K562 (cell line): ENCODE data around the gene LIPN. TPM values are rescaled to one million over a fixed set of nuclear protein-coding genes. Genes with fewer than 3 reads are reported as not detected.

Experiments
- ATAC-seq: fragments of 200-7000 bp; cut with Tn5 transposase; 3 replicates; pipeline ENCODE4 v1.9.1; 2020; ENCODE audit warnings: moderate library complexity
- BruUV-seq: library from RNA; stranded (reverse); fragments of 400-500 nt; replicated peaks from 2 replicates; lab custom pipeline; 2021; lab: Mats Ljungman, UMichigan
- CTCF ChIA-PET: fragments of 300-600 bp; formaldehyde crosslinking; extraction: SDS; loops from one replicate; lab custom pipeline; 2021; ENCODE audit warnings: low intra/inter-chr PET ratio; lab: Yijun Ruan, JAX
- POLR2A ChIA-PET: fragments of 300-600, 350-650 bp; sonication (Branson Sonifier 250); formaldehyde crosslinking; extraction: SDS; loops from one replicate; lab custom pipeline; 2021; ENCODE audit warnings: antibody characterized with exemption, inconsistent platforms; lab: Yijun Ruan, JAX
- DNase-seq, 4 experiments: peaks; one replicate each; pipeline versions ENCODE4 v3.0.0 to v3.0.0-alpha.2; 2011 to 2018; ENCODE audit warnings: low spot score in 3 of 4, mixed read lengths in 3 of 4; ENCODE audit errors: extremely low read depth in 1 of 4
- FAIRE-seq: peaks from 2 replicates; lab custom pipeline; 2011; peaks lifted over from hg19 to GRCh38; lab: Jason Lieb, UNC
- H2AFZ ChIP-seq: 2 replicates; pipeline ENCODE4 v1.6.0; 2011; ENCODE audit warnings: low read depth, low read length, control low read depth, inconsistent platforms
- H3K27ac ChIP-seq: fragments of 200-600 bp; 3 replicates; pipeline ENCODE4 v1.8.0; 2011; ENCODE audit warnings: low read depth, mild to moderate bottlenecking, control low read depth, inconsistent platforms, low read length, moderate library complexity, mixed read lengths; ENCODE audit errors: extremely low read depth
- H3K27me3 ChIP-seq, 2 experiments: fragments of 300-600 bp in 1 of 2; 2 replicates in 1 of 2; 3 replicates in 1 of 2; pipeline versions ENCODE4 v1.6.0 to v1.8.0; 2011; ENCODE audit warnings: inconsistent platforms in 2 of 2, low read length in 2 of 2, mild to moderate bottlenecking in 1 of 2, mixed read lengths in 1 of 2, moderate library complexity in 1 of 2; ENCODE audit not compliant: control insufficient read depth in 2 of 2, insufficient read depth in 2 of 2
- H3K36me3 ChIP-seq: fragments of 300-600 bp; 3 replicates; pipeline ENCODE4 v1.8.0; 2011; ENCODE audit warnings: mild to moderate bottlenecking, low read length, inconsistent platforms; ENCODE audit not compliant: control insufficient read depth, insufficient read depth
- H3K4me1 ChIP-seq, 2 experiments: fragments of 200-600 bp in 1 of 2; replicated peaks in 1 of 2; 2 replicates in 1 of 2; 3 replicates in 1 of 2; pipeline versions ENCODE4 v1.5.1 to v1.8.0; 2011; ENCODE audit warnings: inconsistent platforms in 2 of 2, low read length in 2 of 2, mild to moderate bottlenecking in 1 of 2, mixed read lengths in 1 of 2, moderate library complexity in 1 of 2; ENCODE audit not compliant: control insufficient read depth in 2 of 2, insufficient read depth in 2 of 2
- H3K4me2 ChIP-seq: 2 replicates; pipeline ENCODE4 v1.6.1; 2011; ENCODE audit warnings: low read length, control low read depth, inconsistent platforms, mixed read lengths; ENCODE audit not compliant: insufficient read depth
- H3K4me3 ChIP-seq: fragments of 200-600 bp; sonication (generic), shearing (Covaris generic); 2 replicates; pipeline ENCODE4 v1.5.1; 2016; ENCODE audit warnings: control low read depth, inconsistent platforms
- H3K79me2 ChIP-seq: fragments of 200-600 bp; 3 replicates; pipeline ENCODE4 v1.8.0; 2011; ENCODE audit warnings: low read length, inconsistent platforms; ENCODE audit not compliant: control insufficient read depth, insufficient read depth
- H3K9ac ChIP-seq, 2 experiments: 2 replicates each; pipeline versions ENCODE4 v1.6.0 to v1.6.1; 2011; ENCODE audit warnings: low read depth in 2 of 2, low read length in 2 of 2, control low read depth in 1 of 2, inconsistent platforms in 1 of 2, mild to moderate bottlenecking in 1 of 2, mixed read lengths in 1 of 2; ENCODE audit not compliant: insufficient read depth in 1 of 2
- H3K9me1 ChIP-seq: one replicate; pipeline ENCODE4 v1.6.0; 2011; ENCODE audit warnings: inconsistent platforms, mild to moderate bottlenecking, low read length, moderate library complexity; ENCODE audit not compliant: control insufficient read depth, insufficient read depth
- H3K9me3 ChIP-seq: replicated peaks from 2 replicates; pipeline ENCODE4 v1.5.1; 2011; ENCODE audit warnings: low read depth, low read length, inconsistent platforms; ENCODE audit not compliant: control insufficient read depth, insufficient read depth
- H4K20me1 ChIP-seq: replicated peaks from 2 replicates; pipeline ENCODE4 v1.6.1; 2011; ENCODE audit warnings: low read length, inconsistent platforms, mixed read lengths; ENCODE audit not compliant: control insufficient read depth, insufficient read depth
- ARHGAP35 ChIP-seq: fragments of 450-650 bp; IDR thresholded peaks from 2 replicates; pipeline ENCODE4 v1.6.1; 2018; ENCODE audit not compliant: partially characterized antibody
- BCLAF1 ChIP-seq, 2 experiments: fragments of 450-650 bp in 1 of 2; IDR thresholded peaks; 2 replicates each; pipeline ENCODE4 v1.6.1; 2011 to 2017; ENCODE audit warnings: low read depth in 2 of 2, antibody characterized with exemption in 1 of 2, borderline replicate concordance in 1 of 2, low read length in 1 of 2, mild to moderate bottlenecking in 1 of 2, mixed read lengths in 1 of 2; ENCODE audit not compliant: control insufficient read depth in 1 of 2
- CREB3 ChIP-seq: fragments of 450-650 bp; conservative IDR thresholded peaks from 2 replicates; pipeline ENCODE4 v1.6.1; 2016; ENCODE audit warnings: missing genetic modification characterization, low read depth, mild to moderate bottlenecking, missing compliant biosample characterization, moderate library complexity
- ELF1 ChIP-seq: fragments of 200-800 bp; sonication (Bioruptor generic); IDR thresholded peaks from 2 replicates; pipeline ENCODE4 v1.6.1; 2016; ENCODE audit warnings: missing genetic modification characterization, missing compliant biosample characterization
- EZH2 ChIP-seq: IDR thresholded peaks from 2 replicates; pipeline ENCODE4 v1.6.1; 2012; ENCODE audit warnings: low read depth, mild to moderate bottlenecking, inconsistent platforms, low read length, borderline replicate concordance
- HNRNPH1 ChIP-seq: fragments of 200-400 bp; formaldehyde crosslinking; optimal IDR thresholded peaks from 2 replicates; pipeline ENCODE3; 2017; ENCODE audit warnings: low read depth, mild to moderate bottlenecking, low read length, moderate library complexity
- PATZ1 ChIP-seq: fragments of 250-450 bp; sonication (Bioruptor Pico); IDR thresholded peaks from 2 replicates; pipeline ENCODE4 v1.5.0; 2020; ENCODE audit warnings: mild to moderate bottlenecking, borderline replicate concordance
- PHF21A ChIP-seq: fragments of 450-650 bp; IDR thresholded peaks from 2 replicates; pipeline ENCODE4 v1.6.1; 2017; ENCODE audit warnings: low read depth, borderline replicate concordance
- SMAD1 ChIP-seq: fragments of 150-350 bp; IDR thresholded peaks from 2 replicates; pipeline ENCODE4 v1.6.1; 2014; ENCODE audit warnings: low read length, low read depth; ENCODE audit not compliant: partially characterized antibody
- ZFP91 ChIP-seq: sonication (generic); formaldehyde crosslinking; IDR thresholded peaks from 2 replicates; pipeline ENCODE4 v1.8.0; 2022; ENCODE audit warnings: mild to moderate bottlenecking, missing genetic modification reagents
- ZNF232 ChIP-seq: sonication (generic); formaldehyde crosslinking; IDR thresholded peaks from 2 replicates; pipeline ENCODE4 v1.8.0; 2022; ENCODE audit warnings: mild to moderate bottlenecking, missing genetic modification reagents
- ZNF282 ChIP-seq: sonication (generic); formaldehyde crosslinking; IDR thresholded peaks from 2 replicates; pipeline ENCODE4 v1.8.1; 2023; ENCODE audit warnings: missing genetic modification reagents
- ZNF764 ChIP-seq: fragments of 250-450 bp; sonication (Bioruptor Pico); IDR thresholded peaks from 2 replicates; pipeline ENCODE4 v1.4.0; 2020; ENCODE audit warnings: low read depth, mild to moderate bottlenecking, moderate library complexity
- WGBS: fragments of 100-300 bp; shearing (Covaris generic); methylation state at CpG from one replicate; pipeline ENCODE4 v1.1.6; 2016; ENCODE audit warnings: low coverage, mixed read lengths; ENCODE audit not compliant: insufficient coverage; ENCODE audit errors: missing lambda C conversion rate; 5-methylcytosine and 5-hydroxymethylcytosine counted together
- in situ Hi-C: fragments of 300-500 bp; cut with MboI; formaldehyde crosslinking; loops from 4 replicates; pipeline ENCODE4 v1.15.0; 2018; ENCODE audit warnings: inconsistent platforms, mixed read lengths
- intact Hi-C: fragments of 100-400 bp; cut with micrococcal nuclease; formaldehyde crosslinking; loops from 2 replicates; pipeline ENCODE4 v1.14.2; 2022
- polyA plus RNA-seq, 8 experiments: library from polyadenylated mRNA; depleted of rRNA in 4 of 8; stranded (reverse) in 5 of 8; unstranded in 3 of 8; fragments of >200 nt; fragmentation: Nextera tagmentation in 2 of 8; fragmentation: Illumina TruSeq in 1 of 8; extraction: Ambion mirVana in 2 of 8; extraction: Trizol in 1 of 8; gene quantifications; 2 replicates each; pipeline versions ENCODE4 v1.2.1 to v1.2.3, GENCODE V29; 2011 to 2014; ENCODE audit warnings: inconsistent platforms in 1 of 8, missing spikeins in 1 of 8
- total RNA-seq, 7 experiments: library from RNA; depleted of rRNA in 6 of 7; stranded (reverse); fragments of >200 nt in 6 of 7; fragmentation: Illumina TruSeq in 2 of 7; extraction: Trizol in 2 of 7; gene quantifications; 2 replicates each; pipeline versions ENCODE4 v1.2.1 to v1.2.3, GENCODE V29; 2011 to 2021; ENCODE audit warnings: low replicate concordance in 1 of 7
- TF ChIP-seq, protein P1 (sequence below): sonication (generic); formaldehyde crosslinking; IDR thresholded peaks from 2 replicates; pipeline ENCODE4 v1.5.0; 2020; ENCODE audit warnings: missing genetic modification reagents

Gene LIPN
- total and polyA plus RNA-seq, 9 of the 15 experiments (the other 6 are each of a cell fraction or from before 2014, with no cell fraction given) = not detected

- Histone ChIP-seq H3K36me3 (no peaks in the 10 kb centered on the region), H3K9ac (no peak overlapping the region), H4K20me1 (no peaks in the 10 kb centered on the region), H3K27me3 (no peaks in the 10 kb centered on the region)
- POLR2A ChIA-PET = no interaction called here
- 0% methylated on average over 1 of the region's 1 CpG for WGBS
- no peak for DNase-seq
- TF ChIP-seq HNRNPH1 = no peak
- no peak for TF ChIP-seq ZNF282 (CRISPR knock-in tag)
- TF ChIP-seq SMAD1 = no peak
- TF ChIP-seq PHF21A = no peak
- TF ChIP-seq ZNF232 (CRISPR knock-in tag) = no peak
- no peak for TF ChIP-seq ZNF764 (CRISPR knock-in tag)
- TF ChIP-seq ZFP91 (CRISPR knock-in tag) = no peak
- no peak for TF ChIP-seq BCLAF1 (IDR thresholded peaks at IDR 0.05; ENCODE audit: borderline replicate concordance in 1 of 2, control insufficient read depth in 1 of 2, low read depth in 2 of 2, low read length in 1 of 2)
- no peak for TF ChIP-seq CREB3 (tag)
- no peak for TF ChIP-seq ELF1 (tag)
- no peak for TF ChIP-seq ARHGAP35
- TF ChIP-seq, protein P1, sequence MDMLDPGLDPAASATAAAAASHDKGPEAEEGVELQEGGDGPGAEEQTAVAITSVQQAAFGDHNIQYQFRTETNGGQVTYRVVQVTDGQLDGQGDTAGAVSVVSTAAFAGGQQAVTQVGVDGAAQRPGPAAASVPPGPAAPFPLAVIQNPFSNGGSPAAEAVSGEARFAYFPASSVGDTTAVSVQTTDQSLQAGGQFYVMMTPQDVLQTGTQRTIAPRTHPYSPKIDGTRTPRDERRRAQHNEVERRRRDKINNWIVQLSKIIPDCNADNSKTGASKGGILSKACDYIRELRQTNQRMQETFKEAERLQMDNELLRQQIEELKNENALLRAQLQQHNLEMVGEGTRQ = no peak
- TF ChIP-seq EZH2 = no peak
- TF ChIP-seq PATZ1 = no peak
- TF ChIP-seq, all 486 proteins: peak for 0
- no peaks in the 10 kb centered on the region for H3K9me1 ChIP-seq
- CTCF ChIA-PET = no interaction called here
- no TSS peak for BruUV-seq
- intact Hi-C loops (no loop called here), in situ Hi-C loops (no loop called here)
- H3K27ac ChIP-seq = no peak overlapping the region
- H2AFZ ChIP-seq = no peak overlapping the region
- no peak overlapping the region for H3K4me3 ChIP-seq
- FAIRE-seq (no peak), ATAC-seq (no peak)
- no peaks in the 10 kb centered on the region for H3K79me2 ChIP-seq
- no peak overlapping the region for H3K4me2 ChIP-seq
- H3K9me3 ChIP-seq = no peaks in the 10 kb centered on the region
- no peaks in the 10 kb centered on the region for H3K4me1 ChIP-seq
These were observed 3.6 kb downstream of the LIPN start for GRCh38 chr10:88763441-88763840.
